Memory B cell (primary cell): ENCODE measurements around the gene CCDC102A.
"Not testable (repeated sequence)": the region's sequence is repeated elsewhere in the genome, so short reads cannot be mapped to it uniquely, and the experiment has no call there.

Experiments used
- ATAC-seq: fragments of 150-1000 bp; cut with Tn5 transposase; 2 replicates; pipeline ENCODE4 v1.10.0; 2021; ENCODE audit warnings: low read depth, mild to moderate bottlenecking, moderate library complexity
- DNase-seq, 2 donors: peaks; one replicate each; pipeline ENCODE4 v3.0.0; 2022; ENCODE audit warnings: low spot score in 2 of 2
- H3K27ac Mint-ChIP-seq: one replicate; pipeline ENCODE4 v1.8.0; 2022; ENCODE audit warnings: mild to moderate bottlenecking, moderate library complexity, mixed read lengths
- H3K27me3 Mint-ChIP-seq: one replicate; pipeline ENCODE4 v1.8.0; 2022; ENCODE audit warnings: mixed read lengths
- H3K36me3 Mint-ChIP-seq: one replicate; pipeline ENCODE4 v1.8.0; 2022; ENCODE audit warnings: mild to moderate bottlenecking, mixed read lengths
- H3K4me1 Mint-ChIP-seq: one replicate; pipeline ENCODE4 v1.8.0; 2022; ENCODE audit warnings: mixed read lengths
- H3K4me3 Mint-ChIP-seq: one replicate; pipeline ENCODE4 v1.8.0; 2022; ENCODE audit warnings: mild to moderate bottlenecking, moderate library complexity, mixed read lengths
- H3K9me3 Mint-ChIP-seq: one replicate; pipeline ENCODE4 v1.8.0; 2022; ENCODE audit warnings: mixed read lengths

Gene CCDC102A

DNA sequence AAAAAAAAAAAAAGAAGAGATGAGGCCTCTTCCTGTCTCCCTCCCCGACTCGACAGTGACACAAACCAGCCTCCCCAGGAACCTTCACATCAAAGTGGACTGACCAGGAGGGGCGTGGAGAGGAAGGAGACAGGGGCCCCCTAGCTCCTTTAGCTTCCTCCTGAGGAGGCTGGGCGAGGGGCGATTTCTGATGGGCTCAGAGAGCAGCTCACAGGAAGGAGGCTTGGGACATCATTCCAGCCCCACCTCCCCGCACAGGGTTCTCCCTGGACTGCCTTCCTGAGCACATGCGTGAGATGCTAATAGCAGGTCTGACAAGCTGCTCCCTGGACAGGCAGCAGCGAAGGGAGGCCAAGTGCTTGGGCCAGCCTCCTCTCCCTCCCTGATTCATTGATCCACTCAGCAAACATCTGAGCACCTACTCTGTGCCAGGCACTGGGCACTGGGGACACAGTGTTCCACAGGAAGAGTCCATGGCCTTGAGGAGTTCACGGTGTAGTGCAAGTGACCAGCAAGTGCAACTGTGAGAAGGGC is 35.7 kb downstream of the CCDC102A start:
- H3K4me1 Mint-ChIP-seq: peaks cover 2% of the 10 kb centered on the region
- ATAC-seq: no peak
- H3K4me3 Mint-ChIP-seq: no peak overlapping the region
- no peak for DNase-seq
- peaks cover 12% of the 10 kb centered on the region for H3K27me3 Mint-ChIP-seq
- no peaks in the 10 kb centered on the region for H3K9me3 Mint-ChIP-seq
- no peaks in the 10 kb centered on the region for H3K36me3 Mint-ChIP-seq
- no peak overlapping the region for H3K27ac Mint-ChIP-seq

DNA sequence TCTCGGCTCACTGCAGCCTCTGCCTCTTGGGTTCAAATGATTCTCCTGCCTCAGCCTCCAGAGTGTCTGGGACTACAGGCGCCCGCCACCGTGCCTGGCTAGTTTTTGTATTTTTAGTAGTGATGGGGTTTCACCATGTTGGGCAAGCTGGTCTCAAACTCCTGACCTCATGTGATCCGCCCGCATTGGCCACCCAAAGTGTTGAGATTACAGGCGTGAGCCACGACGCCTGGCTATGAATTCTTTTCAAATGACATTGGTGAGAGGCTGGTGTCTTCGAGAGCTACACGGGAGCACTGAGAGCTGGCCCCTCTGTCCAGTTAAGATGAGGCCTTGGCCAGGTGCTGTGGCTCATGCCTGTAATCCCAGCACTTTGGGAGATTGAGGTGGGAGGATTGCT is 36.4 kb downstream of the CCDC102A start:
- H3K4me3 Mint-ChIP-seq, H3K9me3 Mint-ChIP-seq, DNase-seq, H3K36me3 Mint-ChIP-seq, H3K27ac Mint-ChIP-seq, ATAC-seq, H3K4me1 Mint-ChIP-seq: not testable (repeated sequence)
- H3K27me3 Mint-ChIP-seq: peaks cover 11% of the 10 kb centered on the region

DNA sequence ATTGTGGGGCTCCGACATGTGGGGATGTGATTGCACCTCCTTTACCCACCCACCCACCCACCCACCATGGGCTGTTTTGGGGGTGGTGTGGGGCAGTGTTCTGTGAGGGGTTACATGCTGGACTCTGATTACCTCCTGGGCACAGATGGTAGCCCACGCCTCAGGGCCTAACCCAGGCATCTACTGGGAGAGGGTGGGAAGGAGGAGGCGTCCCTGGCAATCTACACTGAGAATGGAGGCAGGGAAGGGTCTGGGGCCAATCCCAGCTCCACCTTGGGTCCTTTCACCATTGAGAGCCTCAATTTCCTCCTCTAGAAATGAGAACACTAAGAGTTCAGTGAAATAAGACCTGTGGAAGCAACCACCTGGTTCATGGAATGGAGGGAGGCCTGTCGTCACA is 38.3 kb downstream of the CCDC102A start:
- Mint-ChIP-seq H3K4me1 (peaks cover 6% of the 10 kb centered on the region), H3K4me3 (no peak overlapping the region), H3K36me3 (no peaks in the 10 kb centered on the region), H3K27me3 (peaks cover 13% of the 10 kb centered on the region), H3K27ac (no peak overlapping the region), H3K9me3 (no peaks in the 10 kb centered on the region)
- no peak for ATAC-seq
- no peak for DNase-seq

GRCh38 chr16:57497121-57497520 is 39.2 kb downstream of the CCDC102A start:
- Mint-ChIP-seq H3K27me3 (peaks cover 13% of the 10 kb centered on the region), H3K4me3 (no peak overlapping the region)
- ATAC-seq: no peak

DNA sequence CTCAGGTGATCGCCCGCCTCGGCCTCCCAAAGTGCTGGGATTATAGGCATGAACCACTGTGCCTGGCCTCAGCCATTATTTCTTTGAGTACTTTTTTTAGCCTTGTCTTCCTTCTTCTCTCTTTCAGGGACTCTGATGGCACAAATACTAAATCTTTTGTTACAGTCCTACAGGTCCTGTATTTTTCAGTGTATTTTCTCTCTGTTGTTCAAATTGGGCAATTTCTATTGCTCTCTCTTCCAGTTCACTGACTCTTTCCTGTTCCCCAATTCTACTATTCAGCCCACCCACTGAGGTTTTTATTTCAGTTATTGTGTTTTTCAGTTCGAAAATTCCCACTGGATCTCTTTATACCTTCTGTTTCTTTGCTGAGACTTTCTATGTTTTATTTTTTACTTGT is 42.6 kb downstream of the CCDC102A start:
- peaks cover 3% of the 10 kb centered on the region for H3K27me3 Mint-ChIP-seq
- H3K4me1 Mint-ChIP-seq: peaks cover 3% of the 10 kb centered on the region
- no peaks in the 10 kb centered on the region for H3K9me3 Mint-ChIP-seq
- no peaks in the 10 kb centered on the region for H3K36me3 Mint-ChIP-seq
- H3K27ac Mint-ChIP-seq: no peak overlapping the region
- no peak for ATAC-seq
- DNase-seq: no peak
- no peak overlapping the region for H3K4me3 Mint-ChIP-seq

More at GRCh38 chr16:57497121-57497520, 39.2 kb downstream of the CCDC102A start:
- Mint-ChIP-seq H3K4me1 (peaks cover 6% of the 10 kb centered on the region), H3K9me3 (no peaks in the 10 kb centered on the region), H3K27ac (no peak overlapping the region), H3K36me3 (no peaks in the 10 kb centered on the region)
- no peak for DNase-seq

DNA sequence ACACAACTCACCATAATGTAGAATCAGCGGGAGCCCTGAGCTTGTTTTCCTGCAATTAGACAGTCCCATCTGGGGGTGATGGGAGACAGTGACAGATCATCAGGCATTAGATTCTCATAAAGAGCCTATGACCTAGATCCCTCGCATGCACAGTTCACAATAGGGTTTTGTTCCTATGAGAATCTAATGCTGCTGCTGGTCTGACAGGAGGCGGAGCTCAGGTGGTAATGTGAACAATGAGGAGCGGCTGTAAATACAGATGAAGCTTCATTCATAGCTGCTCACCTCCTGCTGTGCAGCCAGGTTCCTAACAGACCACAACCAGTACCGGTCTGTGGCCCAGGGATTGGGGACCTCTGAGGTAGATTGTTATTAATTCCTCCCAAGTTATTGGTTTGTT is 47.1 kb downstream of the CCDC102A start:
- Mint-ChIP-seq H3K9me3 (no peaks in the 10 kb centered on the region), H3K36me3 (no peaks in the 10 kb centered on the region), H3K27ac (no peak overlapping the region), H3K4me3 (no peak overlapping the region), H3K27me3 (no peaks in the 10 kb centered on the region), H3K4me1 (peaks cover 18% of the 10 kb centered on the region)
- no peak for DNase-seq
- ATAC-seq: no peak

GRCh38 chr16:57486858-57487834 is 49.2 kb downstream of the CCDC102A start:
- H3K4me3 Mint-ChIP-seq: peak overlapping the region; percentile 87
- no peaks in the 10 kb centered on the region for H3K36me3 Mint-ChIP-seq
- DNase-seq: no peak
- H3K27ac Mint-ChIP-seq: peak overlapping the region; percentile 42
- ATAC-seq: peak; percentile 17
- H3K4me1 Mint-ChIP-seq: peaks cover 14% of the 10 kb centered on the region
- H3K9me3 Mint-ChIP-seq: no peaks in the 10 kb centered on the region
- H3K27me3 Mint-ChIP-seq: no peaks in the 10 kb centered on the region

DNA sequence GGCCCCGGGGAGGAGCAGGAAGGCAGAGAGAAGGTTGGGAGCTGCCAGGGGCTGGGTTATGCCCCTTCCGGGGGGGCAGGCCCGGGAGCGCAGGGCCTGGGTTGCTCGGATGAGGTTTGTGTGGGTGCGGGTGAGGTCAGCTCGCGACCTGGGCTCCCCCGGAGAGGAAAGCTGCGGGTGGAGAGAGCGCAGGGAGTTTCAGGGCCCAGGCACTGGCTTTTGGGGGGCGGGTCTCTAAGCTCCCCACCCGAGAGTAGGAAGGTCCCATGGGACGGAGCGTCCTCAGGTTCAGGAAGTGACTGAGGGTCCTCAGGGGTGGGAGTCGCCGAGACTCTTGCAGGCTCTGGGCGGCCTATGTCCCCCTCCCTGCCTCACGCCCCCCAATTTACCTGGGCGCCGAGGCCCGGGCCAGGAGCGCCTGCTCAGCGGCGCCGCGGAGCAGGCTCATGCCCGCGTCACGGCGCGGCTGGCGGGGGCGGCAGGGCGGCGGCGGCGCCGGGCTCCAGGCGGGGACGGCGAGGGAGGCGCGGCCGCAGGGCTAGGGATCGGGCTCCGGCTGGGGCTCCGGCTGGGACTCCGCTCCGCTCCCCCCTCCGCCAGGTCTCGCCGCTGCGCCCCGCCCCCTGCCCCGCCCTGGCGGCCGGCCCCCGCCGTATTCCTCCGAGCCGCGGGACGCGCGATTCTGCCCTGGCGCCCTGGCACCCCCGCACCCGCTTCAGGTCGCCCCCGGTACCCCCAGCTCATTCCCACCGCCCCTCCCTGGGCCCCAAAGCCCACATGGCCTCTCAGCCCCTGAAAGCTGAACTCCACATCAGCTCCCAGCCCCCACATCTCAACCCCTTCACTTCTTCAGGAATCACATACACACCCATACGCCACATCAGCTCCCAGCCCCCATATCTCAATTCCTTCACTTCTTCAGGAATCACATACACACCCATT is 50.2 kb downstream of the CCDC102A start, which contains the start of gene DOK4:
Gene DOK4, minus strand, starts transcription at position 578 of the 942 bp plus-strand sequence. CDS start 6,986 bp downstream, outside the sequence.
- Mint-ChIP-seq H3K27ac (peak within 1 kb of the TSS; percentile 42), H3K36me3 (no peaks in the 10 kb centered on the region), H3K9me3 (no peaks in the 10 kb centered on the region), H3K27me3 (peaks cover 2% of the 10 kb centered on the region), H3K4me3 (peak within 1 kb of the TSS; percentile 95), H3K4me1 (peaks cover 14% of the 10 kb centered on the region)
- DNase-seq (peak; percentile 64 to 68), ATAC-seq (peak; percentile 98)

DNA sequence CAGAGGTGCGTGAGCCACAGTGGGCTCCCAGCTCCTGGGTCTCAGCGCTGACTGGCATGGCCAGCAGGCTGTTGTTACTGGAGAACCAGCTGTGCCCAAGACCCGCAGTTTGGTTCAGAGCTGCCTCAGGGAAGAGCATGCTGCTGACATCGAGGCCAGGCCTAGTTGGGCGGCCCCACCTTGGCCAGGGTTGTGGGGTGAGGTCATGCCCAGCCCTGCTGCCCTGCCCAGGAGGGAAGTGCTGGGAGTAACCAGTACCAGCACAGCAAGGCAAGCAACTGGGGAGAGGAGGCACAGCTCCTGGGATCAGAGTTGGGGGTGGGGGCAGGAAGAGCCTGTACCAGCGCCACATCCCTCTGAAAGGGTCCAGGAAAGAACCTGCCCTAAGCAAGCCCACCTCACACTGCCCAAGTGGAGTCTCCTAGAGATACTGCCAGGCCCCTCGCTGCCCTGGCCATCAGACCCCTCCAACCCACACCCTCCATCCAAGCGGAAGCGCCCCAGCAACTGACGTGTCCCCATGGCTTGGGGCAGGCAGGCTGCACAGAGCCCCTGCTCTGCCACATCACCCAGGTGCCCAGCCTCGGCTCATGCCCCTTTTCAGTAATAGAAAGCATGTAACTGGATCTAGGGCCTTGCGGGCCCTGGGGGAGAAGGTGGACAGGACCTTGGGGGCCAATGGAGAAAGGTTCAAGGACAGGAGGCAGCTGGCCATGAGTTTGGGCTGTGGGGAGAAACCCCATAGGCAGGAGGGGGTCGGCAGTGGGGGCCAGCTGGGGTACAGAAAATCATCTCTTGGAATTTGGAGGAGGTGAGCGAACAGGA is 51.1 kb downstream of the CCDC102A start:
- no peaks in the 10 kb centered on the region for H3K36me3 Mint-ChIP-seq
- H3K9me3 Mint-ChIP-seq: no peaks in the 10 kb centered on the region
- ATAC-seq (no peak), DNase-seq (no peak)
- peaks cover 2% of the 10 kb centered on the region for H3K27me3 Mint-ChIP-seq
- no peak overlapping the region for H3K27ac Mint-ChIP-seq
- H3K4me3 Mint-ChIP-seq: peak overlapping the region; percentile 95
- H3K4me1 Mint-ChIP-seq: peaks cover 16% of the 10 kb centered on the region

DNA sequence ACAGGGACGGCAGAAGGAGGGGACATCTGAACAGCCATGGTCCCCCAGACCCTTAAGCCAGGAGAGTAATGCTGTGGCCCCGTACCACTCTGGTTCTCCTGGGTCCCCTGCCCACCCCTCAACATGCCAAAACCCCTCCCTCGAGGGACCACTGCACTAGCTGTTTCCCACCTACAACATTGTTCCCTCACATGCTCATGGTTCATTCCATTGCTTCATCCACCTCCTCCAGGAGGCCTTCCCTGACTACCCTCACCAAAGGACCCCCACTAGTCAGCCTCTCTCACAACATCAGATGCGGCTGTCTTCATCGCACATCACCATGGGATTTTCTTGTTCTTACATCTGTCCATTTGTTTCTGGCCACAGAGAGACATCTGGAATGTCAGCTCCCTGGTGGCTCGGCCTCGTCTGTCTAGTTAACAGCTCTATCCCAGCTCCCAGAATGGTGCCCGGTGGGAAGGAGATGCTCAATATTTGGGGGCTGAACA is 51.8 kb downstream of the CCDC102A start:
- H3K4me3 Mint-ChIP-seq: no peak overlapping the region
- no peaks in the 10 kb centered on the region for H3K9me3 Mint-ChIP-seq
- ATAC-seq: no peak
- H3K27ac Mint-ChIP-seq: no peak overlapping the region
- peaks cover 17% of the 10 kb centered on the region for H3K4me1 Mint-ChIP-seq
- no peaks in the 10 kb centered on the region for H3K36me3 Mint-ChIP-seq
- peaks cover 2% of the 10 kb centered on the region for H3K27me3 Mint-ChIP-seq
- no peak for DNase-seq

DNA sequence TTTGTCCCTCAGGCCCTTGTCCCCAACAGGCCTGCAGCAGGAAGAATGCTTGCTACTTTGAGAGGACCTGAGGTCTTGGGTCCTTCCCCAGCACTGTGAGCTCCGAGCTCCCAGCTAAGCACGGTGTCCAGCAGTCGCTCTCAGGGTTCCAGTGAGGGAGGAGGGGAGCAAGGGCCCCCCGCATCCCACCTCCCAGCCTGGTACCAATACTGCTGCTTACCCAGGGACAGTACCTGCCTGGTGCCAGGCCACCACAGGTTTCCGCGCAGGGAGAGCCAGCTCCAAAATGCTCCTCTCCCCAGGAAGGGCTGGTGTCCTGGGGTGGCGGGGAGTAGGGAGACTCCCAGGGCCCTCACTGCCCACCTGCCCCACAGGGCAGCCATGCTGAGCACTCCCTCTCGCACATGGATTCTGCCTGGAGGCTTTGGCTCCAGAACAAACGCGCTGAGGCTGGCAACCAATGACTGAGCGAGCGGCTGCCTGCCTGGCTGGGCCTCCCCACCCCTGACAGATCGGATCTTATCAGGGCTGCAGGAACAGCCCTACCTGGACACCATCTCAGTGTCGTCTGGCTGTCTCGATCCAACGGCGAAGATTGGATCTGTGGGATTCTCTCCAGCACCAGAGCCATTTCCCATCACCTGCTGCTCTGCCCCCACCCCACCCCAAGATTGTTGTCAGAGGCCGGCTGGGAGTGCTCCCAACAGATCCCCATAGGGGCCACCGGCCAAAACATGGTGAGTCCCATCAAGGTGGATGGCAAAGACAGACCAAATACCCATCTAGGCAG is 52.5 kb downstream of the CCDC102A start:
- Mint-ChIP-seq H3K27me3 (peaks cover 4% of the 10 kb centered on the region), H3K9me3 (no peaks in the 10 kb centered on the region), H3K4me3 (no peak overlapping the region), H3K4me1 (peaks cover 20% of the 10 kb centered on the region), H3K36me3 (no peaks in the 10 kb centered on the region), H3K27ac (no peak overlapping the region)
- ATAC-seq: no peak
- no peak for DNase-seq

GRCh38 chr16:57482845-57483545 is 53.4 kb downstream of the CCDC102A start:
- Mint-ChIP-seq H3K9me3 (no peaks in the 10 kb centered on the region), H3K27me3 (peaks cover 4% of the 10 kb centered on the region), H3K4me3 (no peak overlapping the region), H3K36me3 (no peaks in the 10 kb centered on the region), H3K27ac (no peak overlapping the region), H3K4me1 (peaks cover 27% of the 10 kb centered on the region)
- DNase-seq: no peak
- ATAC-seq: no peak
